Neural cell (in vitro differentiated cells): ENCODE results near the gene CENPO. TPM values are rescaled to one million over a fixed set of nuclear protein-coding genes. Genes with fewer than 3 reads are reported as not detected.

Source experiments
- H2AFZ ChIP-seq: fragments of 200-600, 300-800 bp; sonication (generic), shearing (Covaris generic); 2 replicates; pipeline ENCODE4 v1.6.0; 2014; ENCODE audit warnings: low read depth, mild to moderate bottlenecking, antibody characterized with exemption, low read length, moderate library complexity
- H3F3A ChIP-seq: fragments of 200-600 bp; shearing (Covaris generic); 2 replicates; pipeline ENCODE4 v1.6.1; 2016; ENCODE audit warnings: mild to moderate bottlenecking, moderate library complexity, mixed read lengths, antibody characterized with exemption, low read length; ENCODE audit not compliant: insufficient read depth, poor library complexity, severe bottlenecking
- H3K27ac ChIP-seq: fragments of 200-600, 300-800 bp; sonication (generic), shearing (Covaris generic); 2 replicates; pipeline ENCODE4 v1.5.1; 2014; ENCODE audit warnings: mild to moderate bottlenecking, low read length, moderate library complexity
- H3K27me3 ChIP-seq: fragments of 300-800, 200-600 bp; sonication (generic), shearing (Covaris generic); 2 replicates; pipeline ENCODE4 v1.6.0; 2014; ENCODE audit warnings: mild to moderate bottlenecking, low read depth, low read length, moderate library complexity; ENCODE audit not compliant: insufficient read depth
- H3K36me3 ChIP-seq: fragments of 300-800, 200-600 bp; sonication (generic), shearing (Covaris generic); 2 replicates; pipeline ENCODE4 v1.5.1; 2014; ENCODE audit warnings: mild to moderate bottlenecking, antibody characterized with exemption, low read length, moderate library complexity; ENCODE audit not compliant: insufficient read depth
- H3K4me2 ChIP-seq: fragments of 300-800, 200-600 bp; sonication (generic), shearing (Covaris generic); 2 replicates; pipeline ENCODE4 v1.6.0; 2014; ENCODE audit warnings: mild to moderate bottlenecking, low read length
- H3K4me3 ChIP-seq: fragments of 300-800, 200-600 bp; sonication (generic), shearing (Covaris generic); 2 replicates; pipeline ENCODE4 v1.5.1; 2014; ENCODE audit warnings: mild to moderate bottlenecking, low read length, moderate library complexity
- H3K79me2 ChIP-seq: fragments of 200-600 bp; shearing (Covaris generic); replicated peaks from 2 replicates; pipeline ENCODE4 v1.6.0; 2014; ENCODE audit warnings: mild to moderate bottlenecking, low read length, moderate library complexity; ENCODE audit not compliant: insufficient read depth
- H3K9ac ChIP-seq: fragments of 300-800, 200-600 bp; sonication (generic), shearing (Covaris generic); 2 replicates; pipeline ENCODE4 v1.6.1; 2016; ENCODE audit warnings: mild to moderate bottlenecking, low read length, mixed read lengths
- H3K9me2 ChIP-seq: fragments of 200-600 bp; shearing (Covaris generic); 2 replicates; pipeline ENCODE4 v1.6.1; 2016; ENCODE audit warnings: mild to moderate bottlenecking, low read length, mixed read lengths; ENCODE audit not compliant: insufficient read depth
- H3K9me3 ChIP-seq: fragments of 200-600, 300-800 bp; sonication (generic), shearing (Covaris generic); 2 replicates; pipeline ENCODE4 v1.6.1; 2016; ENCODE audit warnings: mild to moderate bottlenecking, mixed run types, low read length, moderate library complexity, mixed read lengths
- H4K20me1 ChIP-seq: fragments of 200-600 bp; shearing (Covaris generic); 2 replicates; pipeline ENCODE4 v1.6.1; 2016; ENCODE audit warnings: mild to moderate bottlenecking, mixed run types; ENCODE audit not compliant: insufficient read depth
- EP300 ChIP-seq: fragments of 450-650 bp; conservative IDR thresholded peaks from 2 replicates; pipeline ENCODE4 v1.6.1; 2014; ENCODE audit warnings: antibody characterized with exemption, mild to moderate bottlenecking, moderate library complexity; ENCODE audit not compliant: poor library complexity, severe bottlenecking
- EZH2 ChIP-seq: fragments of 200-600, 300-800 bp; shearing (Covaris generic), sonication (generic); IDR thresholded peaks from 2 replicates; pipeline ENCODE4 v1.6.1; 2014; ENCODE audit warnings: antibody characterized with exemption, low read length, borderline replicate concordance, mild to moderate bottlenecking; ENCODE audit not compliant: insufficient read depth, poor library complexity, severe bottlenecking
- MXI1 ChIP-seq: fragments of 450-650 bp; conservative IDR thresholded peaks from 2 replicates; pipeline ENCODE4 v1.6.1; 2014; ENCODE audit warnings: antibody characterized with exemption, mild to moderate bottlenecking; ENCODE audit not compliant: poor library complexity, severe bottlenecking
- POLR2AphosphoS5 ChIP-seq: IDR thresholded peaks from 2 replicates; pipeline ENCODE4 v1.6.1; 2012
- RAD21 ChIP-seq: fragments of 450-650 bp; conservative IDR thresholded peaks from 2 replicates; pipeline ENCODE4 v1.6.1; 2014; ENCODE audit warnings: antibody characterized with exemption, mild to moderate bottlenecking, moderate library complexity
- SMC3 ChIP-seq: fragments of 450-650 bp; conservative IDR thresholded peaks from 2 replicates; pipeline ENCODE4 v1.6.1; 2014; ENCODE audit warnings: antibody characterized with exemption, mild to moderate bottlenecking, moderate library complexity; ENCODE audit not compliant: poor library complexity
- TAF1 ChIP-seq: IDR thresholded peaks from 2 replicates; pipeline ENCODE4 v1.6.1; 2012; ENCODE audit warnings: low read depth
- polyA plus RNA-seq: library from polyadenylated mRNA; depleted of rRNA; stranded (reverse); fragments of >200 nt; gene quantifications from 2 replicates; pipeline ENCODE4 v1.2.3, GENCODE V29; 2014
- TF ChIP-seq, protein P1 (sequence below): fragments of 450-650 bp; IDR thresholded peaks from 2 replicates; pipeline ENCODE4 v1.5.1; 2014; ENCODE audit warnings: antibody characterized with exemption, mild to moderate bottlenecking, moderate library complexity; ENCODE audit not compliant: poor library complexity, severe bottlenecking
- TF ChIP-seq, protein P2 (sequence below): IDR thresholded peaks from 2 replicates; pipeline ENCODE4 v1.6.1; 2012; ENCODE audit warnings: borderline replicate concordance

CENPO gene
- polyA plus RNA-seq, 1 donor from 2014 or later: 4.4 TPM

DNA sequence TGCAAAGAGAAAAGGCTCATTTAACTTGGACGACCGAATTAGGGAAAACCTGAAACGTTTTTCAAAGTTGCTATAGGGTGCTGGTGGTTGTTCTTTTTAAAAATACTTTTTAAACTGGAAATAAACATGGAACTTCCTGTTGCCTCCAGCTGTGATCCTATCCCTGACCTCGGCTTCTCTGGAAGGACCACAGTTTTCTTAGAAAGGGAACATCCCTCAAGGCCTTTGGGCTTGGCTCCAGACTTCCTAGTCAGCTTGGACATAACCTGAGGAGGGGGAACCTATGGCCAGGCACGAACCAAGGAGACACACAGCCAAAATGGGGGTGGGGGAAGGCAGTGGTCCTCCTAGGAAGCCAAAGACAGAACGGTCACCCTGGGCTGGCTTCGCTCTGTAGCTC is 57.7 kb downstream of the CENPO start:
- Histone ChIP-seq H3K27me3 (no peaks in the 10 kb centered on the region), H2AFZ (no peak overlapping the region), H3K4me2 (no peak overlapping the region), H3K9me3 (no peaks in the 10 kb centered on the region), H3F3A (no peaks in the 10 kb centered on the region), H3K79me2 (no peaks in the 10 kb centered on the region), H3K27ac (no peak overlapping the region), H3K9me2 (no peaks in the 10 kb centered on the region), H4K20me1 (no peaks in the 10 kb centered on the region), H3K4me3 (no peak overlapping the region), H3K9ac (no peak overlapping the region), H3K36me3 (no peaks in the 10 kb centered on the region)
- no peak for TF ChIP-seq POLR2AphosphoS5
- no peak for TF ChIP-seq TAF1
- no peak for TF ChIP-seq EP300
- TF ChIP-seq RAD21: no peak
- TF ChIP-seq, protein P1, sequence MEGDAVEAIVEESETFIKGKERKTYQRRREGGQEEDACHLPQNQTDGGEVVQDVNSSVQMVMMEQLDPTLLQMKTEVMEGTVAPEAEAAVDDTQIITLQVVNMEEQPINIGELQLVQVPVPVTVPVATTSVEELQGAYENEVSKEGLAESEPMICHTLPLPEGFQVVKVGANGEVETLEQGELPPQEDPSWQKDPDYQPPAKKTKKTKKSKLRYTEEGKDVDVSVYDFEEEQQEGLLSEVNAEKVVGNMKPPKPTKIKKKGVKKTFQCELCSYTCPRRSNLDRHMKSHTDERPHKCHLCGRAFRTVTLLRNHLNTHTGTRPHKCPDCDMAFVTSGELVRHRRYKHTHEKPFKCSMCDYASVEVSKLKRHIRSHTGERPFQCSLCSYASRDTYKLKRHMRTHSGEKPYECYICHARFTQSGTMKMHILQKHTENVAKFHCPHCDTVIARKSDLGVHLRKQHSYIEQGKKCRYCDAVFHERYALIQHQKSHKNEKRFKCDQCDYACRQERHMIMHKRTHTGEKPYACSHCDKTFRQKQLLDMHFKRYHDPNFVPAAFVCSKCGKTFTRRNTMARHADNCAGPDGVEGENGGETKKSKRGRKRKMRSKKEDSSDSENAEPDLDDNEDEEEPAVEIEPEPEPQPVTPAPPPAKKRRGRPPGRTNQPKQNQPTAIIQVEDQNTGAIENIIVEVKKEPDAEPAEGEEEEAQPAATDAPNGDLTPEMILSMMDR: no peak

DNA sequence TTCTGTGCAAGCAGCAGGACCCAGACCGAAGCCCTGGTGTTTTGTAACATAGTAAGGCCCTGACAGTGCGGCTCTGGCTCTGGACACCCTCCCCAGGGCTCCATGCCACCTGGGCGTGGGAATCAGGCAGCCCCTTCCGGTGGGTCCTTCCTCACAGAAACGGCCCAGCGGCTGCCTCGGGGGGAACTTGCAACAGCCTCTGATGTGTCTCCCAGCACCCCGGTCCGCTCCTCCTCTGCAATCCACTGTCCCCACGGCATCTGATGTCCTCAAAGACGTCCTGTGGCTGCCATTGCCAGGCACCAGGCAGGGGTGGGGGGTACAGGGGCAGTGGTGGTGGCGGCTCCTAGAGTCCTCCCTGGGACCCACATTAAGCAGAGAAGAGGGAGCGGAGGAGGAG is 58.8 kb downstream of the CENPO start:
- H3K9ac ChIP-seq: no peak overlapping the region
- no peaks in the 10 kb centered on the region for H3F3A ChIP-seq
- H3K36me3 ChIP-seq: no peaks in the 10 kb centered on the region
- no peak overlapping the region for H3K27ac ChIP-seq
- H3K9me2 ChIP-seq: no peaks in the 10 kb centered on the region
- no peaks in the 10 kb centered on the region for H3K79me2 ChIP-seq
- no peaks in the 10 kb centered on the region for H3K9me3 ChIP-seq
- no peaks in the 10 kb centered on the region for H4K20me1 ChIP-seq
- H3K27me3 ChIP-seq: no peaks in the 10 kb centered on the region
- no peak overlapping the region for H3K4me3 ChIP-seq
- no peak for TF ChIP-seq EP300
- TF ChIP-seq TAF1: no peak
- TF ChIP-seq MXI1: no peak
- TF ChIP-seq EZH2: no peak
- TF ChIP-seq SMC3: no peak
- no peak for TF ChIP-seq POLR2AphosphoS5
- no peak for TF ChIP-seq RAD21
- TF ChIP-seq, protein P2, sequence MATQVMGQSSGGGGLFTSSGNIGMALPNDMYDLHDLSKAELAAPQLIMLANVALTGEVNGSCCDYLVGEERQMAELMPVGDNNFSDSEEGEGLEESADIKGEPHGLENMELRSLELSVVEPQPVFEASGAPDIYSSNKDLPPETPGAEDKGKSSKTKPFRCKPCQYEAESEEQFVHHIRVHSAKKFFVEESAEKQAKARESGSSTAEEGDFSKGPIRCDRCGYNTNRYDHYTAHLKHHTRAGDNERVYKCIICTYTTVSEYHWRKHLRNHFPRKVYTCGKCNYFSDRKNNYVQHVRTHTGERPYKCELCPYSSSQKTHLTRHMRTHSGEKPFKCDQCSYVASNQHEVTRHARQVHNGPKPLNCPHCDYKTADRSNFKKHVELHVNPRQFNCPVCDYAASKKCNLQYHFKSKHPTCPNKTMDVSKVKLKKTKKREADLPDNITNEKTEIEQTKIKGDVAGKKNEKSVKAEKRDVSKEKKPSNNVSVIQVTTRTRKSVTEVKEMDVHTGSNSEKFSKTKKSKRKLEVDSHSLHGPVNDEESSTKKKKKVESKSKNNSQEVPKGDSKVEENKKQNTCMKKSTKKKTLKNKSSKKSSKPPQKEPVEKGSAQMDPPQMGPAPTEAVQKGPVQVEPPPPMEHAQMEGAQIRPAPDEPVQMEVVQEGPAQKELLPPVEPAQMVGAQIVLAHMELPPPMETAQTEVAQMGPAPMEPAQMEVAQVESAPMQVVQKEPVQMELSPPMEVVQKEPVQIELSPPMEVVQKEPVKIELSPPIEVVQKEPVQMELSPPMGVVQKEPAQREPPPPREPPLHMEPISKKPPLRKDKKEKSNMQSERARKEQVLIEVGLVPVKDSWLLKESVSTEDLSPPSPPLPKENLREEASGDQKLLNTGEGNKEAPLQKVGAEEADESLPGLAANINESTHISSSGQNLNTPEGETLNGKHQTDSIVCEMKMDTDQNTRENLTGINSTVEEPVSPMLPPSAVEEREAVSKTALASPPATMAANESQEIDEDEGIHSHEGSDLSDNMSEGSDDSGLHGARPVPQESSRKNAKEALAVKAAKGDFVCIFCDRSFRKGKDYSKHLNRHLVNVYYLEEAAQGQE: no peak
- TF ChIP-seq, protein P1: no peak
- no peak overlapping the region for H2AFZ ChIP-seq
- no peak overlapping the region for H3K4me2 ChIP-seq
